Neural cell (in vitro differentiated cells): ENCODE results near the gene FAM13B.
"Not testable (repeated sequence)": the region's sequence is repeated elsewhere in the genome, so short reads cannot be mapped to it uniquely, and the experiment has no call there.

Experiments used
- EP300 ChIP-seq: fragments of 450-650 bp; conservative IDR thresholded peaks from 2 replicates; pipeline ENCODE4 v1.6.1; 2014; ENCODE audit warnings: antibody characterized with exemption, mild to moderate bottlenecking, moderate library complexity; ENCODE audit not compliant: poor library complexity, severe bottlenecking
- EZH2 ChIP-seq: fragments of 200-600, 300-800 bp; shearing (Covaris generic), sonication (generic); IDR thresholded peaks from 2 replicates; pipeline ENCODE4 v1.6.1; 2014; ENCODE audit warnings: antibody characterized with exemption, low read length, borderline replicate concordance, mild to moderate bottlenecking; ENCODE audit not compliant: insufficient read depth, poor library complexity, severe bottlenecking
- MXI1 ChIP-seq: fragments of 450-650 bp; conservative IDR thresholded peaks from 2 replicates; pipeline ENCODE4 v1.6.1; 2014; ENCODE audit warnings: antibody characterized with exemption, mild to moderate bottlenecking; ENCODE audit not compliant: poor library complexity, severe bottlenecking
- POLR2AphosphoS5 ChIP-seq: IDR thresholded peaks from 2 replicates; pipeline ENCODE4 v1.6.1; 2012
- REST ChIP-seq: IDR thresholded peaks from 2 replicates; pipeline ENCODE4 v1.6.1; 2012; ENCODE audit warnings: borderline replicate concordance
- SMC3 ChIP-seq: fragments of 450-650 bp; conservative IDR thresholded peaks from 2 replicates; pipeline ENCODE4 v1.6.1; 2014; ENCODE audit warnings: antibody characterized with exemption, mild to moderate bottlenecking, moderate library complexity; ENCODE audit not compliant: poor library complexity
- TAF1 ChIP-seq: IDR thresholded peaks from 2 replicates; pipeline ENCODE4 v1.6.1; 2012; ENCODE audit warnings: low read depth
- TF ChIP-seq, protein P1 (sequence below): fragments of 450-650 bp; IDR thresholded peaks from 2 replicates; pipeline ENCODE4 v1.5.1; 2014; ENCODE audit warnings: antibody characterized with exemption, mild to moderate bottlenecking, moderate library complexity; ENCODE audit not compliant: poor library complexity, severe bottlenecking

DNA sequence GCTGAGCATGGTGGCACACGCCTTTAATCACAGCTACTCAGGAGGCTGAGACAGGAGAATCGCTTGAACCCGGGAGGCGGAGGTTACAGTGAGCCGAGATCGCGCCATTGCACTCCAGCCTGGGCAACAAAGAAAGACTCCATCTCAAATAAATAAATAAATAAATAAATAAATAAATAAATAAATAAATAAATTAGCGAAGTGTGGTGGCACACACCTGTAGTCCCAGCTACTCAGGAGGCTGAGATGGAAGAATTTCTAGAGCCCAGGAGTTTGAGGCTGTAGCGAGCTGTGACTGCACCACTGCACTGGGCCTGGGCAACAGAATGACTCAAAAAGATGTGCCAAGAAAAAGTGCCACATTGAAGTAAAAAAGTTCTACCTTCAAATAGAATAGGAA is 6.1 kb downstream of the FAM13B start:
- TF ChIP-seq, protein P1, sequence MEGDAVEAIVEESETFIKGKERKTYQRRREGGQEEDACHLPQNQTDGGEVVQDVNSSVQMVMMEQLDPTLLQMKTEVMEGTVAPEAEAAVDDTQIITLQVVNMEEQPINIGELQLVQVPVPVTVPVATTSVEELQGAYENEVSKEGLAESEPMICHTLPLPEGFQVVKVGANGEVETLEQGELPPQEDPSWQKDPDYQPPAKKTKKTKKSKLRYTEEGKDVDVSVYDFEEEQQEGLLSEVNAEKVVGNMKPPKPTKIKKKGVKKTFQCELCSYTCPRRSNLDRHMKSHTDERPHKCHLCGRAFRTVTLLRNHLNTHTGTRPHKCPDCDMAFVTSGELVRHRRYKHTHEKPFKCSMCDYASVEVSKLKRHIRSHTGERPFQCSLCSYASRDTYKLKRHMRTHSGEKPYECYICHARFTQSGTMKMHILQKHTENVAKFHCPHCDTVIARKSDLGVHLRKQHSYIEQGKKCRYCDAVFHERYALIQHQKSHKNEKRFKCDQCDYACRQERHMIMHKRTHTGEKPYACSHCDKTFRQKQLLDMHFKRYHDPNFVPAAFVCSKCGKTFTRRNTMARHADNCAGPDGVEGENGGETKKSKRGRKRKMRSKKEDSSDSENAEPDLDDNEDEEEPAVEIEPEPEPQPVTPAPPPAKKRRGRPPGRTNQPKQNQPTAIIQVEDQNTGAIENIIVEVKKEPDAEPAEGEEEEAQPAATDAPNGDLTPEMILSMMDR, result not testable (repeated sequence)
- not testable (repeated sequence) for TF ChIP-seq POLR2AphosphoS5, MXI1, EZH2, EP300, TAF1, SMC3, REST
